H9 (cell line): Measurements from ENCODE around the gene SECTM1. TPM values are rescaled to one million over a fixed set of nuclear protein-coding genes. Genes with fewer than 3 reads are reported as not detected.
"Not testable (repeated sequence)": the region's sequence is repeated elsewhere in the genome, so short reads cannot be mapped to it uniquely, and the experiment has no call there.

Experiments used
- DNase-seq: peaks from one replicate; pipeline ENCODE4 v3.0.0-alpha.2; 2017
- H2AFZ ChIP-seq: one replicate; pipeline ENCODE4 v1.6.1; 2013; ENCODE audit warnings: mild to moderate bottlenecking, low read length, control low read depth, moderate library complexity
- H2AK5ac ChIP-seq: 2 replicates; pipeline ENCODE4 v1.6.1; 2013; ENCODE audit warnings: low read length, control low read depth, mixed read lengths; ENCODE audit not compliant: insufficient read length
- H2BK120ac ChIP-seq: one replicate; pipeline ENCODE4 v1.6.1; 2013; ENCODE audit warnings: low read depth, mild to moderate bottlenecking, low read length, control low read depth, inconsistent platforms; ENCODE audit not compliant: poor library complexity, severe bottlenecking
- H2BK12ac ChIP-seq: 2 replicates; pipeline ENCODE4 v1.6.1; 2013; ENCODE audit warnings: low read length, control low read depth, mixed read lengths, low read depth; ENCODE audit not compliant: insufficient read length
- H2BK15ac ChIP-seq: 2 replicates; pipeline ENCODE4 v1.6.1; 2013; ENCODE audit warnings: low read depth, low read length, control low read depth
- H2BK20ac ChIP-seq: one replicate; pipeline ENCODE4 v1.6.1; 2013; ENCODE audit warnings: low read depth, mild to moderate bottlenecking, low read length, control low read depth, inconsistent platforms; ENCODE audit not compliant: poor library complexity, severe bottlenecking
- H2BK5ac ChIP-seq: 2 replicates; pipeline ENCODE4 v1.6.1; 2013; ENCODE audit warnings: low read length, control low read depth, mixed read lengths; ENCODE audit not compliant: insufficient read length
- H3K14ac ChIP-seq: 2 replicates; pipeline ENCODE4 v1.6.1; 2013; ENCODE audit warnings: low read length, control low read depth; ENCODE audit not compliant: insufficient read depth
- H3K18ac ChIP-seq: 2 replicates; pipeline ENCODE4 v1.6.1; 2013; ENCODE audit warnings: low read depth, mild to moderate bottlenecking, mixed read lengths, low read length, control low read depth; ENCODE audit not compliant: insufficient read length
- H3K23ac ChIP-seq: 2 replicates; pipeline ENCODE4 v1.6.1; 2013; ENCODE audit warnings: low read length, control low read depth, mixed read lengths, low read depth; ENCODE audit not compliant: insufficient read length
- H3K23me2 ChIP-seq: 2 replicates; pipeline ENCODE4 v1.6.1; 2013; ENCODE audit warnings: low read depth, mild to moderate bottlenecking, mixed read lengths, low read length, control low read depth; ENCODE audit not compliant: insufficient read length, poor library complexity, severe bottlenecking
- H3K27ac ChIP-seq: 2 replicates; pipeline ENCODE4 v1.5.1; 2013; ENCODE audit warnings: low read length, control low read depth, mixed read lengths, low read depth; ENCODE audit not compliant: insufficient read length
- H3K27me3 ChIP-seq: 2 replicates; pipeline ENCODE4 v1.6.1; 2013; ENCODE audit warnings: low read length, control low read depth, inconsistent platforms; ENCODE audit not compliant: insufficient read depth
- H3K4ac ChIP-seq: 2 replicates; pipeline ENCODE4 v1.6.1; 2013; ENCODE audit warnings: low read depth, mild to moderate bottlenecking, control low read depth, inconsistent platforms, low read length, moderate library complexity
- H3K4me1 ChIP-seq: 2 replicates; pipeline ENCODE4 v1.6.1; 2013; ENCODE audit warnings: low read length, control low read depth, inconsistent platforms; ENCODE audit not compliant: insufficient read depth
- H3K4me2 ChIP-seq: 2 replicates; pipeline ENCODE4 v1.6.1; 2013; ENCODE audit warnings: low read length, control low read depth, mixed read lengths; ENCODE audit not compliant: insufficient read length, insufficient read depth
- H3K56ac ChIP-seq: 2 replicates; pipeline ENCODE4 v1.6.1; 2013; ENCODE audit warnings: low read depth, mild to moderate bottlenecking, mixed read lengths, low read length, control low read depth; ENCODE audit not compliant: insufficient read length
- H3K79me1 ChIP-seq: 2 replicates; pipeline ENCODE4 v1.6.1; 2013; ENCODE audit warnings: low read depth, mild to moderate bottlenecking, moderate library complexity, low read length, control low read depth, inconsistent platforms; ENCODE audit not compliant: insufficient read depth, poor library complexity, severe bottlenecking
- H3K79me2 ChIP-seq: 2 replicates; pipeline ENCODE4 v1.6.1; 2013; ENCODE audit warnings: low read length, control low read depth, inconsistent platforms; ENCODE audit not compliant: insufficient read depth
- H3K9ac ChIP-seq: 2 replicates; pipeline ENCODE4 v1.6.1; 2013; ENCODE audit warnings: low read length, control low read depth, mixed read lengths; ENCODE audit not compliant: insufficient read length; ENCODE audit errors: extremely low read depth
- H3K9me3 ChIP-seq: one replicate; pipeline ENCODE4 v1.6.1; 2013; ENCODE audit warnings: low read depth, low read length, inconsistent platforms; ENCODE audit not compliant: control insufficient read depth
- H3T11ph ChIP-seq: one replicate; pipeline ENCODE4 v1.6.1; 2013; ENCODE audit warnings: mild to moderate bottlenecking, low read length, control low read depth, inconsistent platforms
- H4K20me1 ChIP-seq: one replicate; pipeline ENCODE4 v1.6.1; 2013; ENCODE audit not compliant: control insufficient read depth, insufficient read length, insufficient read depth
- H4K5ac ChIP-seq: 2 replicates; pipeline ENCODE4 v1.6.1; 2013; ENCODE audit warnings: low read depth, mild to moderate bottlenecking, mixed read lengths, low read length, control low read depth; ENCODE audit not compliant: insufficient read length
- H4K8ac ChIP-seq: replicated peaks from 2 replicates; pipeline ENCODE4 v1.6.1; 2013; ENCODE audit warnings: low read length, control low read depth, mixed read lengths, low read depth; ENCODE audit not compliant: insufficient read length
- H4K91ac ChIP-seq: 2 replicates; pipeline ENCODE4 v1.6.1; 2013; ENCODE audit warnings: low read depth, mild to moderate bottlenecking, moderate library complexity, mixed read lengths, low read length, control low read depth; ENCODE audit not compliant: insufficient read length
- H3K27ac Mint-ChIP-seq, 3 experiments: 2 replicates in 2 of 3; 3 replicates in 1 of 3; pipeline ENCODE4 v1.8.0; 2020 to 2021; ENCODE audit warnings: mixed read lengths in 3 of 3, mild to moderate bottlenecking in 1 of 3, moderate library complexity in 1 of 3
- H3K27me3 Mint-ChIP-seq: 2 replicates; pipeline ENCODE4 v1.8.0; 2021; ENCODE audit warnings: low read depth, mild to moderate bottlenecking, moderate library complexity, mixed read lengths
- H3K36me3 Mint-ChIP-seq, 3 experiments: 2 replicates in 2 of 3; 3 replicates in 1 of 3; pipeline ENCODE4 v1.8.0; 2020 to 2021; ENCODE audit warnings: low read depth in 3 of 3, mixed read lengths in 3 of 3; ENCODE audit not compliant: insufficient read depth in 1 of 3
- H3K4me1 Mint-ChIP-seq, 2 experiments: 2 replicates each; pipeline ENCODE4 v1.8.0; 2020; ENCODE audit warnings: mixed read lengths in 2 of 2
- H3K4me3 Mint-ChIP-seq, 2 experiments: 2 replicates in 1 of 2; 3 replicates in 1 of 2; pipeline ENCODE4 v1.8.0; 2020 to 2021; ENCODE audit warnings: mild to moderate bottlenecking in 2 of 2, mixed read lengths in 2 of 2, moderate library complexity in 1 of 2
- H3K9me3 Mint-ChIP-seq, 2 experiments: 2 replicates in 1 of 2; 3 replicates in 1 of 2; pipeline ENCODE4 v1.8.0; 2020; ENCODE audit warnings: mild to moderate bottlenecking in 2 of 2, mixed read lengths in 2 of 2, moderate library complexity in 1 of 2
- WGBS: extraction: QIAGEN DNeasy Blood & Tissue Kit; methylation state at CpG from one replicate; pipeline ENCODE4 v1.1.7; 2013; ENCODE audit warnings: missing lambda C conversion rate, low lambda C conversion rate, mixed read lengths; ENCODE audit not compliant: insufficient read length; ENCODE audit errors: extremely low coverage; 5-methylcytosine and 5-hydroxymethylcytosine counted together
- total RNA-seq: library from RNA; stranded (reverse); gene quantifications from 2 replicates; pipeline ENCODE4 v1.2.1, GENCODE V29; 2021

Gene SECTM1
- total RNA-seq, 1 experiment from 2014 or later, result 0.28 TPM

DNA sequence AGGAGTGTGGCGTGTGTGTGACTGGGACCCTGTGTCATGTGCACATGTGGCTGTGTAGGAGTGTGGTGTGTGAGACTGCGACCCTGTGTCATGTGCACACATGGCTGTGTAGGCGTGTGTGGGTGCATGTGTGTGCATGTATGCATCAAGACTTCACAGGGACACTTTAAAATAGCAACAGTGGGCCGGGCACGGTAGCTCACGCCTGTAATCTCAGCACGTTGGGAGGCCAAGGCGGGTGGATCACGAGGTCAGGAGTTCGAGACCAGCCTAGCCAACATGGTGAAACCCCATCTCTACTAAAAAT is 48.1 kb upstream of the SECTM1 start:
- not testable (repeated sequence) for H3K27ac Mint-ChIP-seq, H3K4ac ChIP-seq, H2BK20ac ChIP-seq, H3K36me3 Mint-ChIP-seq, H3K79me1 ChIP-seq, H4K20me1 ChIP-seq, H3T11ph ChIP-seq, H2BK5ac ChIP-seq, H3K4me1 ChIP-seq, H3K79me2 ChIP-seq, H3K23ac ChIP-seq, H4K5ac ChIP-seq, H3K56ac ChIP-seq, DNase-seq, H2AK5ac ChIP-seq, H2AFZ ChIP-seq, H3K18ac ChIP-seq, H3K27me3 ChIP-seq, H2BK120ac ChIP-seq, H3K14ac ChIP-seq, H3K9me3 Mint-ChIP-seq, H3K4me2 ChIP-seq, H2BK12ac ChIP-seq, H3K9me3 ChIP-seq, H4K8ac ChIP-seq, H2BK15ac ChIP-seq, H3K4me3 Mint-ChIP-seq, H4K91ac ChIP-seq, H3K9ac ChIP-seq, H3K23me2 ChIP-seq, H3K27ac ChIP-seq
- Mint-ChIP-seq H3K27me3 (peaks cover 19% of the 10 kb centered on the region), H3K4me1 (peaks cover 7 to 18% of the 10 kb centered on the region in 2 experiments)
- no CpG with 5 or more reads among the region's 10 CpGs for WGBS
